IMR-90 (cell line): ENCODE results near the gene MAP3K5. TPM values are rescaled to one million over a fixed set of nuclear protein-coding genes. Genes with fewer than 3 reads are reported as not detected.

Experiments
- ATAC-seq: fragments of 200-7000 bp; cut with Tn5 transposase; 2 replicates; pipeline ENCODE4 v1.9.1; 2020; ENCODE audit warnings: low read depth, mild to moderate bottlenecking, moderate library complexity
- BruUV-seq: library from RNA; stranded (reverse); fragments of 400-500 nt; replicated peaks from 2 replicates; lab custom pipeline; 2021; lab: Mats Ljungman, UMichigan
- CTCF ChIA-PET: fragments of 300-600 bp; formaldehyde crosslinking; extraction: SDS; loops from one replicate; lab custom pipeline; 2021; ENCODE audit warnings: antibody characterized with exemption; lab: Yijun Ruan, JAX
- POLR2A ChIA-PET: fragments of 300-600 bp; sonication (Branson Sonifier 250); formaldehyde crosslinking; loops from one replicate; lab custom pipeline; 2022; ENCODE audit warnings: antibody characterized with exemption; ENCODE audit not compliant: unreplicated experiment; lab: Charles Lee
- DNase-seq: peaks from one replicate; pipeline ENCODE4 v3.0.0; 2013
- H2AFZ ChIP-seq: replicated peaks from 2 replicates; pipeline ENCODE3; 2013; ENCODE audit warnings: low read length, mild to moderate bottlenecking; ENCODE audit not compliant: poor library complexity
- H2AK5ac ChIP-seq: 2 replicates; pipeline ENCODE4 v1.6.1; 2013; ENCODE audit warnings: low read depth, low read length, inconsistent platforms
- H2AK9ac ChIP-seq: replicated peaks from 2 replicates; pipeline ENCODE3; 2013; ENCODE audit warnings: mild to moderate bottlenecking, low read depth, low read length, moderate library complexity; ENCODE audit not compliant: poor library complexity
- H2BK120ac ChIP-seq: 2 replicates; pipeline ENCODE4 v1.6.1; 2013; ENCODE audit warnings: low read depth, low read length, inconsistent platforms
- H2BK15ac ChIP-seq: 3 replicates; pipeline ENCODE4 v1.6.1; 2013; ENCODE audit warnings: low read depth, low read length, inconsistent platforms
- H2BK20ac ChIP-seq: 2 replicates; pipeline ENCODE4 v1.6.1; 2013; ENCODE audit warnings: low read depth, mild to moderate bottlenecking, inconsistent platforms, low read length, moderate library complexity
- H2BK5ac ChIP-seq: 2 replicates; pipeline ENCODE4 v1.6.1; 2013; ENCODE audit warnings: mild to moderate bottlenecking, low read depth, low read length, inconsistent platforms; ENCODE audit not compliant: poor library complexity, severe bottlenecking
- H3K14ac ChIP-seq: replicated peaks from 2 replicates; pipeline ENCODE4 v1.6.1; 2013; ENCODE audit warnings: low read depth, low read length, inconsistent platforms
- H3K18ac ChIP-seq: 2 replicates; pipeline ENCODE4 v1.6.1; 2013; ENCODE audit warnings: low read depth, low read length, control low read depth
- H3K23ac ChIP-seq: 2 replicates; pipeline ENCODE4 v1.6.1; 2013; ENCODE audit warnings: low read depth, low read length, inconsistent platforms
- H3K27ac ChIP-seq: 2 replicates; pipeline ENCODE4 v1.5.1; 2013; ENCODE audit warnings: mild to moderate bottlenecking, control low read depth, low read length; ENCODE audit not compliant: insufficient read depth
- H3K27me3 ChIP-seq: 2 replicates; pipeline ENCODE4 v1.6.1; 2013; ENCODE audit warnings: low read length; ENCODE audit not compliant: control insufficient read depth, insufficient read depth
- H3K36me3 ChIP-seq: 2 replicates; pipeline ENCODE4 v1.6.1; 2013; ENCODE audit warnings: low read length, mixed read lengths; ENCODE audit not compliant: control insufficient read depth, insufficient read depth
- H3K4ac ChIP-seq: 2 replicates; pipeline ENCODE4 v1.6.1; 2013; ENCODE audit warnings: low read depth, low read length, inconsistent platforms
- H3K4me1 ChIP-seq: 2 replicates; pipeline ENCODE4 v1.6.1; 2013; ENCODE audit warnings: low read length, mixed read lengths; ENCODE audit not compliant: control insufficient read depth, insufficient read depth
- H3K4me2 ChIP-seq: 2 replicates; pipeline ENCODE4 v1.6.1; 2013; ENCODE audit warnings: low read depth, mild to moderate bottlenecking, control low read depth, low read length, moderate library complexity
- H3K4me3 ChIP-seq: 2 replicates; pipeline ENCODE4 v1.5.1; 2013; ENCODE audit warnings: low read depth, mild to moderate bottlenecking, control low read depth, low read length, moderate library complexity; ENCODE audit not compliant: insufficient read depth
- H3K56ac ChIP-seq: 2 replicates; pipeline ENCODE4 v1.6.1; 2013; ENCODE audit warnings: low read length, inconsistent platforms; ENCODE audit not compliant: insufficient read depth; ENCODE audit errors: extremely low read depth
- H3K79me1 ChIP-seq, 2 experiments: 2 replicates each; pipeline ENCODE4 v1.6.1; 2013; ENCODE audit warnings: low read length in 2 of 2, inconsistent platforms in 1 of 2, low read depth in 1 of 2
- H3K9ac ChIP-seq: 2 replicates; pipeline ENCODE4 v1.6.1; 2013; ENCODE audit warnings: low read depth, low read length, control low read depth
- H3K9me1 ChIP-seq: 2 replicates; pipeline ENCODE4 v1.6.1; 2013; ENCODE audit warnings: low read length, inconsistent platforms; ENCODE audit not compliant: insufficient read depth
- H3K9me3 ChIP-seq: 2 replicates; pipeline ENCODE4 v1.6.1; 2013; ENCODE audit warnings: low read length; ENCODE audit not compliant: control insufficient read depth, insufficient read depth
- H4K20me1 ChIP-seq: 2 replicates; pipeline ENCODE4 v1.6.1; 2013; ENCODE audit warnings: low read length, inconsistent platforms; ENCODE audit not compliant: insufficient read depth
- H4K5ac ChIP-seq: 2 replicates; pipeline ENCODE4 v1.6.1; 2013; ENCODE audit warnings: mild to moderate bottlenecking, low read depth, low read length, control low read depth
- H4K8ac ChIP-seq, 2 experiments: 2 replicates each; pipeline ENCODE4 v1.6.1; 2013; ENCODE audit warnings: low read depth in 2 of 2, low read length in 2 of 2, control low read depth in 1 of 2, inconsistent platforms in 1 of 2
- H4K91ac ChIP-seq: 2 replicates; pipeline ENCODE4 v1.6.1; 2013; ENCODE audit warnings: low read depth, low read length, inconsistent platforms; ENCODE audit not compliant: insufficient read depth
- BHLHE40 ChIP-seq: fragments of 150-350 bp; IDR thresholded peaks from 2 replicates; pipeline ENCODE4 v1.6.1; 2016; ENCODE audit warnings: mild to moderate bottlenecking, low read depth, low read length
- CEBPB ChIP-seq: IDR thresholded peaks from 2 replicates; pipeline ENCODE4 v1.6.1; 2012; ENCODE audit warnings: low read depth, low read length, improper control_type of control experiment
- CTCF ChIP-seq: conservative IDR thresholded peaks from 2 replicates; pipeline ENCODE4 v1.5.1; 2012; ENCODE audit warnings: mild to moderate bottlenecking, low read depth, low read length, improper control_type of control experiment
- ELK1 ChIP-seq: fragments of 150-350 bp; IDR thresholded peaks from 2 replicates; pipeline ENCODE4 v1.6.1; 2016; ENCODE audit warnings: low read depth, mild to moderate bottlenecking, low read length, moderate library complexity, borderline replicate concordance
- FOS ChIP-seq: fragments of 150-350 bp; IDR thresholded peaks from 2 replicates; pipeline ENCODE4 v1.6.1; 2016; ENCODE audit warnings: low read depth, low read length
- MAFK ChIP-seq: IDR thresholded peaks from 2 replicates; pipeline ENCODE4 v1.6.1; 2012; ENCODE audit warnings: low read depth, low read length, improper control_type of control experiment
- MXI1 ChIP-seq: IDR thresholded peaks from 2 replicates; pipeline ENCODE4 v1.6.1; 2012; ENCODE audit warnings: low read depth, mild to moderate bottlenecking, low read length, moderate library complexity, borderline replicate concordance
- NFE2L2 ChIP-seq: fragments of 150-350 bp; IDR thresholded peaks from 2 replicates; pipeline ENCODE4 v1.6.1; 2016; ENCODE audit warnings: low read depth, mild to moderate bottlenecking, low read length
- POLR2A ChIP-seq: IDR thresholded peaks from 2 replicates; pipeline ENCODE4 v1.6.1; 2012; ENCODE audit warnings: mild to moderate bottlenecking, low read depth, low read length
- RAD21 ChIP-seq: IDR thresholded peaks from 2 replicates; pipeline ENCODE4 v1.6.1; 2012; ENCODE audit warnings: low read length, improper control_type of control experiment
- RFX5 ChIP-seq: IDR thresholded peaks from 2 replicates; pipeline ENCODE4 v1.8.0; 2012; ENCODE audit warnings: low read depth, mild to moderate bottlenecking, low read length, moderate library complexity
- WGBS, 2 experiments: methylation state at CpG; one replicate each; pipeline versions ENCODE4 v1.1.5 to v1.1.7; 2013; ENCODE audit warnings: missing lambda C conversion rate in 2 of 2; ENCODE audit not compliant: insufficient read length in 1 of 2; ENCODE audit errors: extremely low coverage in 2 of 2; 5-methylcytosine and 5-hydroxymethylcytosine counted together
- dilution Hi-C: fragments of 300-500 bp; cut with HindIII; formaldehyde crosslinking; loops from one replicate; pipeline ENCODE4 v1.14.3; 2018; ENCODE audit warnings: low sequenced_read_pairs; ENCODE audit not compliant: unreplicated experiment
- in situ Hi-C: fragments of 300-500 bp; cut with MboI; formaldehyde crosslinking; loops from 3 replicates; pipeline ENCODE4 v1.14.3; 2019; ENCODE audit warnings: low sequenced_read_pairs, inconsistent platforms, mixed read lengths
- intact Hi-C: fragments of 100-400 bp; cut with micrococcal nuclease; formaldehyde crosslinking; loops from 2 replicates; pipeline ENCODE4 v1.10.0; 2022
- polyA plus RNA-seq, 3 experiments: library from polyadenylated mRNA; depleted of rRNA; stranded (reverse); fragments of >200 nt; gene quantifications; 2 replicates each; pipeline ENCODE4 v1.2.3, GENCODE V29; 2012; ENCODE audit warnings: low replicate concordance in 1 of 3
- total RNA-seq: library from RNA; depleted of rRNA; stranded (reverse); fragments of >200 nt; gene quantifications from 2 replicates; pipeline ENCODE4 v1.2.3, GENCODE V29; 2012

MAP3K5 gene
- total and polyA plus RNA-seq, 2 of the 4 experiments (the other 2 are of a cell fraction): 5.4 to 17.6 TPM

- peaks cover 10% of the 10 kb centered on the region for H3K4me1 ChIP-seq
- peak; percentile 89 for ATAC-seq
- H3K79me1 ChIP-seq: peaks cover 0 to 29% of the 10 kb centered on the region in 2 experiments; a peak in 3 of 4 replicates
- TF ChIP-seq NFE2L2: peak; percentile 82
- no peak for TF ChIP-seq ELK1
- TF ChIP-seq MXI1: 0 out of 2 replicates have a peak, but pooled peaks have one; percentile 26
- TF ChIP-seq RFX5: no peak
- TF ChIP-seq FOS: peak; percentile 33; the same call in 1 of the 2 replicates
- TF ChIP-seq MAFK: peak; percentile 89
- TF ChIP-seq RAD21: no peak
- no peak for TF ChIP-seq CTCF
- peak; percentile 52; the same call in 1 of the 2 replicates for TF ChIP-seq BHLHE40
- TF ChIP-seq POLR2A: 0 out of 2 replicates have a peak, but pooled peaks have one; percentile 41
- peak; percentile 63 for TF ChIP-seq CEBPB
- H3K4me3 ChIP-seq: no peak overlapping the region
- peaks cover 20% of the 10 kb centered on the region for H3K36me3 ChIP-seq
- H3K27ac ChIP-seq: peak overlapping the region; percentile 60; the same call in 1 of the 2 replicates
- no peak overlapping the region for H3K9ac ChIP-seq
- no peak overlapping the region for H2AFZ ChIP-seq
- H3K14ac ChIP-seq: peak overlapping the region; percentile 51
- H3K18ac ChIP-seq: peak overlapping the region; percentile 51; the same call in 1 of the 2 replicates
- dilution Hi-C loops: no loop called here
- 0 out of 2 replicates have a peak overlapping the region, but pooled peaks have one; percentile 12 for H4K91ac ChIP-seq
- peak overlapping the region; percentile 12; the same call in 1 of the 3 replicates for H2BK15ac ChIP-seq
- POLR2A ChIA-PET: no interaction called here
- peak overlapping the region; percentile 30; the same call in 1 of the 2 replicates for H3K56ac ChIP-seq
- peak overlapping the region; percentile 26; the same call in 1 of the 2 replicates for H3K23ac ChIP-seq
- peak; percentile 98 for DNase-seq
- H3K27me3 ChIP-seq: no peaks in the 10 kb centered on the region
- peak overlapping the region; percentile 84 for H2BK120ac ChIP-seq
- H4K8ac ChIP-seq: peak overlapping the region in 1 of 2 experiments; percentile 79; a peak in 1 of 4 replicates
- no TSS peak for BruUV-seq
- in situ Hi-C loops: no loop called here
- peak overlapping the region; percentile 83 for H2BK5ac ChIP-seq
- peak overlapping the region; percentile 44 for H3K4me2 ChIP-seq
- no peak overlapping the region for H2AK9ac ChIP-seq
- H4K5ac ChIP-seq: peak overlapping the region; percentile 9; the same call in 1 of the 2 replicates
- CTCF ChIA-PET: interaction anchor here (0.5 to 1.1 kb wide), 4 partner anchors 16 to 1891 kb away, joined by 3 to 4 read pairs (median 3); partner anchors contain the start of gene MAP3K5
- intact Hi-C loops: loop anchor here (2.0 kb wide), 1 partner anchor 59 kb away; no protein-coding TSS in a partner anchor
- peaks cover 9% of the 10 kb centered on the region for H3K9me1 ChIP-seq
- H3K4ac ChIP-seq: peak overlapping the region; percentile 57; the same call in 1 of the 2 replicates
- no peaks in the 10 kb centered on the region for H4K20me1 ChIP-seq
- WGBS, 2 experiments: 20% methylated on average over 1 of the region's 4 CpGs; no CpG with 5 or more reads in 1 of the 2 experiments
- H2BK20ac ChIP-seq: peak overlapping the region; percentile 87; the same call in 1 of the 2 replicates
- H3K9me3 ChIP-seq: no peaks in the 10 kb centered on the region
- peak overlapping the region; percentile 46; the same call in 1 of the 2 replicates for H2AK5ac ChIP-seq
These were observed 206.0 kb downstream of the MAP3K5 start for GRCh38 chr6:136586295-136586694.
